BJ (cell line): ENCODE data around the gene SLC9A3. TPM values are rescaled to one million over a fixed set of nuclear protein-coding genes. Genes with fewer than 3 reads are reported as not detected.

Experiments
- CTCF ChIA-PET: fragments of 350-600 bp; formaldehyde crosslinking; extraction: SDS; loops from one replicate; lab custom pipeline; 2021; ENCODE audit warnings: antibody characterized with exemption, inconsistent platforms; lab: Yijun Ruan, JAX
- POLR2A ChIA-PET: fragments of 300-600 bp; sonication (Branson Sonifier 250); formaldehyde crosslinking; extraction: SDS; loops from one replicate; lab custom pipeline; 2021; ENCODE audit warnings: antibody characterized with exemption; lab: Charles Lee
- DNase-seq: peaks from one replicate; pipeline ENCODE4 v3.0.0-alpha.2; 2011; ENCODE audit warnings: low read depth
- H3K27me3 ChIP-seq: 2 replicates; pipeline ENCODE4 v1.6.0; 2011; ENCODE audit warnings: low read length; ENCODE audit not compliant: control insufficient read depth, insufficient read depth
- H3K36me3 ChIP-seq: 2 replicates; pipeline ENCODE4 v1.5.1; 2011; ENCODE audit warnings: low read length; ENCODE audit not compliant: control insufficient read depth, insufficient read depth
- H3K4me3 ChIP-seq: 2 replicates; pipeline ENCODE4 v1.5.1; 2011; ENCODE audit warnings: low read depth, mild to moderate bottlenecking, control low read depth, low read length
- polyA plus RNA-seq: library from polyadenylated mRNA; depleted of rRNA; stranded (reverse); fragments of >200 nt; gene quantifications from 2 replicates; pipeline ENCODE4 v1.2.3, GENCODE V29; 2011
- TF ChIP-seq, protein P1 (sequence below): IDR thresholded peaks from 2 replicates; pipeline ENCODE4 v1.5.1; 2011; ENCODE audit warnings: low read depth, mild to moderate bottlenecking, control low read depth, inconsistent platforms, low read length, moderate library complexity; ENCODE audit not compliant: insufficient read depth

SLC9A3 gene
- polyA plus RNA-seq, 1 experiment: 1.2 TPM

DNA sequence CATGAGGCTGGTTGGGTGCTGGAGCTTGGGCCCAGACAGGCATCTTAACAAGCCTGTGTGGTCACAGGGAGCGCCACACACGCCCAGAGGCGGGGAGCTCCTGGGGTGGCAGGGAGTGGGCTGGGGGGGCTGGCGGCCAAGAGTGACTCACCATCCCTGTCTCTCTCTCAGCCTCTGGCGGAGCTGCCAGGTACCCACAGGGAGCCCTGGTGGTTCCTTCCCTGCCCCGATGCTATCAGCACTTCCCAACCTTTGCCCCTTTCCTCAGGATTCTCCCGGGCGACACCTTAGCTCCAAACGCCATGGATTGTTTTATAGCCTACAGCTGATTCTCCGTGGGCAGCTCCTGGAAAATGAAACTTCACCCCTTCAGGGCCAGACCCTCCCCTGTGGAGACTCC lies 5.5 kb downstream of the SLC9A3 start:
- CTCF ChIA-PET: no interaction called here
- no peak for DNase-seq
- H3K27me3 ChIP-seq: peaks cover 27% of the 10 kb centered on the region
- TF ChIP-seq, protein P1, sequence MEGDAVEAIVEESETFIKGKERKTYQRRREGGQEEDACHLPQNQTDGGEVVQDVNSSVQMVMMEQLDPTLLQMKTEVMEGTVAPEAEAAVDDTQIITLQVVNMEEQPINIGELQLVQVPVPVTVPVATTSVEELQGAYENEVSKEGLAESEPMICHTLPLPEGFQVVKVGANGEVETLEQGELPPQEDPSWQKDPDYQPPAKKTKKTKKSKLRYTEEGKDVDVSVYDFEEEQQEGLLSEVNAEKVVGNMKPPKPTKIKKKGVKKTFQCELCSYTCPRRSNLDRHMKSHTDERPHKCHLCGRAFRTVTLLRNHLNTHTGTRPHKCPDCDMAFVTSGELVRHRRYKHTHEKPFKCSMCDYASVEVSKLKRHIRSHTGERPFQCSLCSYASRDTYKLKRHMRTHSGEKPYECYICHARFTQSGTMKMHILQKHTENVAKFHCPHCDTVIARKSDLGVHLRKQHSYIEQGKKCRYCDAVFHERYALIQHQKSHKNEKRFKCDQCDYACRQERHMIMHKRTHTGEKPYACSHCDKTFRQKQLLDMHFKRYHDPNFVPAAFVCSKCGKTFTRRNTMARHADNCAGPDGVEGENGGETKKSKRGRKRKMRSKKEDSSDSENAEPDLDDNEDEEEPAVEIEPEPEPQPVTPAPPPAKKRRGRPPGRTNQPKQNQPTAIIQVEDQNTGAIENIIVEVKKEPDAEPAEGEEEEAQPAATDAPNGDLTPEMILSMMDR: no peak
- no peak overlapping the region for H3K4me3 ChIP-seq
- no peaks in the 10 kb centered on the region for H3K36me3 ChIP-seq
- POLR2A ChIA-PET: no interaction called here

DNA sequence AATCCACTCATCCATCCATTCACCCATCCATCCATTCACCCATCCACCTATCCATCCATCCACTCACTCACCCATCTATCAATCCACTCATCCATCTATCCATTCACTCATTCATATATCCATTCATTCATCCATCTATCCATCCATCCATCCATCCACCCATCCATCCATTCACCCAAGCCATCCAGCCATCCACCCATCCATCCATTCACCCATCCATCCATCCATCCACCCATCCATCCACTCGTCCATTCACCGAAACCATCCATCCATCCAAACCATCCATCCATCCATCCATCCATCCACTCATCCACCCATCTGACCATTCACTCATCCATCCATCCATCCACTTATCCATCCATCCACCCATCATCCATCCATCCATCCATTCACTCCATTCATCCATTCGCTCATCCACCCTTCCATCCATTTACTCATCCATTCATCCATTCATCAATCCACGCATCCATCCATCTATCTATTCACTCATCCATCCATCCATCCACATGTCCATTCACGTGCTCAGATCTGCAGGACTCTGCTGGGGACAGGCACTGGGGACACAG lies 6.6 kb downstream of the SLC9A3 start:
- Histone ChIP-seq H3K36me3 (no peaks in the 10 kb centered on the region), H3K4me3 (no peak overlapping the region), H3K27me3 (peaks cover 21% of the 10 kb centered on the region)
- no peak for DNase-seq
- TF ChIP-seq, protein P1: no peak
- ChIA-PET POLR2A (no interaction called here), CTCF (no interaction called here)

DNA sequence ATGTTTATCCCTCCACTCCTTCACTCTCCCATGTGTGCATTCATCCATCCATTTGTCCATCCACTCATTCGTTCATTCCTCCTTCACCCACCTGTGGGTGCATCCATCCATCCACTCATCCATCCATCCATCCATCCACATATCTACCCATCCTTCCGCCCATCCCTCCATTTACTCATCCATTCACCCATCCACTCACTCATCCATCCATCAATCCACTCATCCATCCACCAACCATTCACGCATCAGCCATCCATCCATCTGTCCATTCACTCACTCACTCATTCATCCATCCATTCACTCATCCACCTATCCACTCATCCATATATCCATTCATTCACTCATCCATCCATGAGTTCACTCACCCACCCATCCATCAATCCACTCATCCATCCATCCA lies 7.3 kb downstream of the SLC9A3 start:
- H3K27me3 ChIP-seq: peaks cover 20% of the 10 kb centered on the region
- TF ChIP-seq, protein P1: no peak
- H3K4me3 ChIP-seq: no peak overlapping the region
- DNase-seq: no peak
- no peaks in the 10 kb centered on the region for H3K36me3 ChIP-seq
- ChIA-PET POLR2A (no interaction called here), CTCF (no interaction called here)

DNA sequence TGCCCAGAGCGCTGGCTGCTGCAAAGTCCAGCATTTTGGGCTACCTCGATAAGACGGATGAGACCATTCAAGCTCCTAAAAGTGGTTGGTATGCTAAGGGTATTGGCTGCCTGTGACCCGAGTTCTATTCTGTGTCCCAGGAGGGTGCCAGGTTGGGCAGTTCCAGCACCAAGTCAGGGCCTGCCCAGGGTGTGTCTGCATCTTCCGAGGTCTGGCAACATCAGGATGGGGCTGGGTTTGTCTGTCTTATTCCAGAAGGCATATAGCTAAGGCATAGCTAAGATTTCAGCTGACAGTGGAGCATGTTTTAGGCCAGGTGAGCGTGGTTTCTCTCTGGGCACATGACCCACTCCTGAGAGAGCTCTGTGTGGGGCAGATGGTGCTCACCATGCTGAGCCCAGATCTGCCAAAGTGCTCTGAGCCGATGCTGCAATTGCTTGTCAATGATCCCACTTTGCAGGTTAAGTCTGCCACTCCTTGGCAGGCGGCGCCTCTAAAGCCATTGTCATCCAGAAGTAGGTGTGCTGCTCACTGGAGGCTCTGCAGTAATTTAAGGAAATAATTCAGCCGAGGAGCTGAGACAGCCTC lies 7.8 kb downstream of the SLC9A3 start:
- TF ChIP-seq, protein P1: no peak
- Histone ChIP-seq H3K4me3 (no peak overlapping the region), H3K27me3 (peaks cover 18% of the 10 kb centered on the region), H3K36me3 (no peaks in the 10 kb centered on the region)
- no peak for DNase-seq
- ChIA-PET POLR2A (no interaction called here), CTCF (no interaction called here)

DNA sequence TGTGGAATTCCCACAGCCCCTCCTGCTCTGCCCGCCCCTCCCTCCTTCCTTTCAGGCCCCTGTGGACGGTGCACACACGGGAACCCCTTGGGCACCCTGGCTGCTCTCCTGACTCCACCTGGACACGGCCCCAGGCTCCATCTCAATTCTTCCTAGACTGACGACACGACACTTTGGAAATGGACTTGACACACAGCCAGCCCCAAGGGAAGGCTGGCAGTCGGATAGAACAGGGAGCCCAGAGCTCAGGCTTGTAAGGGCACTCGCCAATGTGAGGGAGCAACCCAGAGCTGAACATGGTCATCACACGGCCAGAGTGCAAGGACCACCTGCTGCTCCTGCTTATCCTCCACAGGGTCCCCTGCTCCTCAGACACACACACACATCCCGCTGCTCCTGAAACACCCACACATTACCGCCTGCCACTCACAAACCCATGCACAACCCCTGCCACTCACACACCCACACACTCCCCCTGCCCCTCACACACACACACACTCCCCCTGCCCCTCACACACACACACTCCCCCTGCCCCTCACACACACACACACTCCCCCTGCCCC lies 8.9 kb downstream of the SLC9A3 start:
- DNase-seq: no peak
- Histone ChIP-seq H3K36me3 (no peaks in the 10 kb centered on the region), H3K4me3 (no peak overlapping the region), H3K27me3 (peaks cover 16% of the 10 kb centered on the region)
- ChIA-PET POLR2A (no interaction called here), CTCF (no interaction called here)
- TF ChIP-seq, protein P1: no peak
